Measurements from ENCODE around the gene C10orf90.

Gene C10orf90

GRCh38 chr10:126501828-126502227 is 168.7 kb downstream of the C10orf90 start:
- Histone ChIP-seq H3K9ac (ENCODE audit: insufficient read length) (no peak overlapping the region), H3K4me3 (no peak overlapping the region), H3K27ac (no peak overlapping the region), H3K36me3 (ENCODE audit: insufficient read depth, low read length) (no peaks in the 10 kb centered on the region), H3K9me3 (ENCODE audit: low read depth, low read length) (no peaks in the 10 kb centered on the region)
- TF ChIP-seq EZH2 (IDR thresholded peaks at IDR 0.05) (no peak), POLR2AphosphoS5 (IDR thresholded peaks at IDR 0.05; ENCODE audit: borderline replicate concordance, low read depth, low read length) (no peak)
- DNase-seq (ENCODE audit: low read depth, low spot score) = no peak

GRCh38 chr10:126500866-126501265 is 169.6 kb downstream of the C10orf90 start:
- Histone ChIP-seq H3K27ac (no peak overlapping the region), H3K9me3 (ENCODE audit: low read depth, low read length) (no peaks in the 10 kb centered on the region), H3K4me3 (no peak overlapping the region), H3K36me3 (ENCODE audit: insufficient read depth, low read length) (no peaks in the 10 kb centered on the region), H3K9ac (ENCODE audit: insufficient read length) (no peak overlapping the region)
- no peak for DNase-seq (ENCODE audit: low read depth, low spot score)
- no peak for TF ChIP-seq EZH2 (IDR thresholded peaks at IDR 0.05)
- TF ChIP-seq FOXP2 (optimal IDR thresholded peaks at IDR 0.05; ENCODE audit: control extremely low read depth, extremely low read length, insufficient read depth) = no peak
- TF ChIP-seq POLR2AphosphoS5 (IDR thresholded peaks at IDR 0.05; ENCODE audit: borderline replicate concordance, low read depth, low read length) = no peak

GRCh38 chr10:126500185-126500584 is 170.3 kb downstream of the C10orf90 start:
- no peak overlapping the region for H3K9ac ChIP-seq (ENCODE audit: insufficient read length)
- no peaks in the 10 kb centered on the region for H3K36me3 ChIP-seq (ENCODE audit: insufficient read depth, low read length)
- no peak overlapping the region for H3K27ac ChIP-seq
- no peak for DNase-seq (ENCODE audit: low read depth, low spot score)
- TF ChIP-seq FOXP2 (optimal IDR thresholded peaks at IDR 0.05; ENCODE audit: control extremely low read depth, extremely low read length, insufficient read depth) = no peak
- no peak for TF ChIP-seq EZH2 (IDR thresholded peaks at IDR 0.05)
- no peak for TF ChIP-seq POLR2AphosphoS5 (IDR thresholded peaks at IDR 0.05; ENCODE audit: borderline replicate concordance, low read depth, low read length)
- no peak overlapping the region for H3K4me3 ChIP-seq
- H3K9me3 ChIP-seq (ENCODE audit: low read depth, low read length) = no peaks in the 10 kb centered on the region

GRCh38 chr10:126499744-126500143 is 170.7 kb downstream of the C10orf90 start:
- Histone ChIP-seq H3K4me3 (no peak overlapping the region), H3K36me3 (ENCODE audit: insufficient read depth, low read length) (no peaks in the 10 kb centered on the region), H3K27ac (no peak overlapping the region), H3K9ac (ENCODE audit: insufficient read length) (no peak overlapping the region), H3K9me3 (ENCODE audit: low read depth, low read length) (no peaks in the 10 kb centered on the region)
- DNase-seq (ENCODE audit: low read depth, low spot score) = no peak
- TF ChIP-seq POLR2AphosphoS5 (IDR thresholded peaks at IDR 0.05; ENCODE audit: borderline replicate concordance, low read depth, low read length) = no peak
- TF ChIP-seq FOXP2 (optimal IDR thresholded peaks at IDR 0.05; ENCODE audit: control extremely low read depth, extremely low read length, insufficient read depth) = no peak
- no peak for TF ChIP-seq EZH2 (IDR thresholded peaks at IDR 0.05)

GRCh38 chr10:126497672-126498071 is 172.8 kb downstream of the C10orf90 start:
- TF ChIP-seq EZH2 (IDR thresholded peaks at IDR 0.05) (no peak), POLR2AphosphoS5 (IDR thresholded peaks at IDR 0.05; ENCODE audit: borderline replicate concordance, low read depth, low read length) (no peak), FOXP2 (optimal IDR thresholded peaks at IDR 0.05; ENCODE audit: control extremely low read depth, extremely low read length, insufficient read depth) (no peak)

GRCh38 chr10:126496771-126497545 is 173.5 kb downstream of the C10orf90 start:
- H3K9me3 ChIP-seq (ENCODE audit: low read depth, low read length) = no peaks in the 10 kb centered on the region
- no peak for DNase-seq (ENCODE audit: low read depth, low spot score)
- no peaks in the 10 kb centered on the region for H3K36me3 ChIP-seq (ENCODE audit: insufficient read depth, low read length)
- no peak overlapping the region for H3K9ac ChIP-seq (ENCODE audit: insufficient read length)
- no peak overlapping the region for H3K4me3 ChIP-seq
- TF ChIP-seq FOXP2 (optimal IDR thresholded peaks at IDR 0.05; ENCODE audit: control extremely low read depth, extremely low read length, insufficient read depth) (no peak), POLR2AphosphoS5 (IDR thresholded peaks at IDR 0.05; ENCODE audit: borderline replicate concordance, low read depth, low read length) (no peak), EZH2 (IDR thresholded peaks at IDR 0.05) (no peak)
- no peak overlapping the region for H3K27ac ChIP-seq

More at GRCh38 chr10:126497672-126498071, 172.8 kb downstream of the C10orf90 start:
- Histone ChIP-seq H3K36me3 (ENCODE audit: insufficient read depth, low read length) (no peaks in the 10 kb centered on the region), H3K9ac (ENCODE audit: insufficient read length) (no peak overlapping the region), H3K4me3 (no peak overlapping the region), H3K27ac (no peak overlapping the region), H3K9me3 (ENCODE audit: low read depth, low read length) (no peaks in the 10 kb centered on the region)
- DNase-seq (ENCODE audit: low read depth, low spot score) = no peak

GRCh38 chr10:126491476-126491875 is 179.0 kb downstream of the C10orf90 start:
- DNase-seq (ENCODE audit: low read depth, low spot score) = no peak
- Histone ChIP-seq H3K9me3 (ENCODE audit: low read depth, low read length) (no peaks in the 10 kb centered on the region), H3K4me3 (no peak overlapping the region), H3K36me3 (ENCODE audit: insufficient read depth, low read length) (no peaks in the 10 kb centered on the region), H3K27ac (no peak overlapping the region), H3K9ac (ENCODE audit: insufficient read length) (no peak overlapping the region)
- no peak for TF ChIP-seq POLR2AphosphoS5 (IDR thresholded peaks at IDR 0.05; ENCODE audit: borderline replicate concordance, low read depth, low read length)
- TF ChIP-seq FOXP2 (optimal IDR thresholded peaks at IDR 0.05; ENCODE audit: control extremely low read depth, extremely low read length, insufficient read depth) = no peak
- TF ChIP-seq EZH2 (IDR thresholded peaks at IDR 0.05) = no peak

GRCh38 chr10:126481181-126481580 is 189.3 kb downstream of the C10orf90 start:
- Histone ChIP-seq H3K36me3 (ENCODE audit: insufficient read depth, low read length) (no peaks in the 10 kb centered on the region), H3K9me3 (ENCODE audit: low read depth, low read length) (no peaks in the 10 kb centered on the region), H3K4me3 (no peak overlapping the region), H3K9ac (ENCODE audit: insufficient read length) (no peak overlapping the region), H3K27ac (no peak overlapping the region)
- no peak for DNase-seq (ENCODE audit: low read depth, low spot score)
- TF ChIP-seq POLR2AphosphoS5 (IDR thresholded peaks at IDR 0.05; ENCODE audit: borderline replicate concordance, low read depth, low read length) (no peak), EZH2 (IDR thresholded peaks at IDR 0.05) (no peak), FOXP2 (optimal IDR thresholded peaks at IDR 0.05; ENCODE audit: control extremely low read depth, extremely low read length, insufficient read depth) (no peak)

- H3K4me3 ChIP-seq = no peak overlapping the region
- no peak overlapping the region for H3K9ac ChIP-seq (ENCODE audit: insufficient read length)
- H3K36me3 ChIP-seq (ENCODE audit: insufficient read depth, low read length) = no peaks in the 10 kb centered on the region
- no peak for TF ChIP-seq EZH2 (IDR thresholded peaks at IDR 0.05)
- no peak for TF ChIP-seq POLR2AphosphoS5 (IDR thresholded peaks at IDR 0.05; ENCODE audit: borderline replicate concordance, low read depth, low read length)
- TF ChIP-seq FOXP2 (optimal IDR thresholded peaks at IDR 0.05; ENCODE audit: control extremely low read depth, extremely low read length, insufficient read depth) = no peak
- H3K27ac ChIP-seq = no peak overlapping the region
- no peaks in the 10 kb centered on the region for H3K9me3 ChIP-seq (ENCODE audit: low read depth, low read length)
- DNase-seq (ENCODE audit: low read depth, low spot score) = no peak
These were observed 189.8 kb downstream of the C10orf90 start for GRCh38 chr10:126480648-126481047.
